Measurements from ENCODE around the gene MLYCD.
"Not testable (repeated sequence)": the region's sequence is repeated elsewhere in the genome, so short reads cannot be mapped to it uniquely, and the experiment has no call there.

MLYCD gene

GRCh38 chr16:83946154-83946780, 47.4 kb downstream of the MLYCD start:
- no peak overlapping the region for H3K27ac ChIP-seq (ENCODE audit: low read depth, low read length)
- H3K9ac ChIP-seq (ENCODE audit: low read depth in 1 of 2, low read length in 2 of 2), result no peak overlapping the region
- no peaks in the 10 kb centered on the region for H3K27me3 ChIP-seq (ENCODE audit: control insufficient read depth in 1 of 2, insufficient read depth in 2 of 2, low read length in 2 of 2)
- H3K36me3 ChIP-seq (ENCODE audit: control insufficient read depth in 1 of 2, insufficient read depth in 2 of 2, low read length in 2 of 2), result no peaks in the 10 kb centered on the region
- H3K4me1 ChIP-seq (ENCODE audit: control insufficient read depth in 1 of 2, insufficient read depth in 2 of 2, low read length in 2 of 2), result peaks cover 25 to 35% of the 10 kb centered on the region in 2 donors
- no peaks in the 10 kb centered on the region for H3K9me3 ChIP-seq (ENCODE audit: control insufficient read depth in 1 of 2, low read length in 2 of 2)
- H3K4me3 ChIP-seq (ENCODE audit: low read depth in 1 of 2, low read length in 2 of 2), result no peak overlapping the region

- Histone ChIP-seq H3K27ac (ENCODE audit: low read depth, low read length) (no peak overlapping the region), H3K4me1 (ENCODE audit: control insufficient read depth in 1 of 2, insufficient read depth in 2 of 2, low read length in 2 of 2) (peaks cover 25 to 35% of the 10 kb centered on the region in 2 donors), H3K9ac (ENCODE audit: low read depth in 1 of 2, low read length in 2 of 2) (no peak overlapping the region), H3K4me3 (ENCODE audit: low read depth in 1 of 2, low read length in 2 of 2) (no peak overlapping the region), H3K36me3 (ENCODE audit: control insufficient read depth in 1 of 2, insufficient read depth in 2 of 2, low read length in 2 of 2) (no peaks in the 10 kb centered on the region), H3K9me3 (ENCODE audit: control insufficient read depth in 1 of 2, low read length in 2 of 2) (no peaks in the 10 kb centered on the region), H3K27me3 (ENCODE audit: control insufficient read depth in 1 of 2, insufficient read depth in 2 of 2, low read length in 2 of 2) (no peaks in the 10 kb centered on the region)
Observed at GRCh38 chr16:83946781-83947566, 48.1 kb downstream of the MLYCD start.

DNA sequence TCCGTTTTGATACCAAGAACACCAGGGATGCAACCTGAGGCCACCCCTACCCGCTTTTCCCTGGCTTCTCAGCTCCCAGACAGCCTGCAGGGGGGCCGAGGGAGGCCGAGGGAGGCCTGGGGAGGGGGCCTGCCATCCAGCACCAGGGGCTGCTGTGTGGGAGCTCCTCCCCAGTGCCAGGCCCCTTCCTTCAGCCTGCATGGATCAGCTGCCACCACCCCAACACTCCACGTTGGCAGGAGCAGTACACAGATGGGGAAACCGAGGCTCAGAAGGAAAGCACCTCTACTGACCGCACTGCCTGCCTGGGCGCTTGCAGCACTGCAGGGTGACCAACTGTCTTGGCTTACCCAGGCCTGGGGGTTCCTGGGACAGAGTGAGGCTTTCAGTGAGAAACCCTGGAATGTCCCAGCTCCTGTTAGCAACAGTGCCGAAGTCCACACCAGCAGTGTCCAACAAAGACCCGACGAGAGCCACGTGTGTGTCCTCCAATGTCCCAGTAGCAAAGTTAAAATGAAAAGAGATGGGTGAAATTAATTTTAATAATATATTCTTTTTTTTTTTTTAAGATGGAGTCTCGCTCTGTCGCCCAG, 48.8 kb downstream of the MLYCD start:
- H3K9me3 ChIP-seq (ENCODE audit: control insufficient read depth in 1 of 2, low read length in 2 of 2), result no peaks in the 10 kb centered on the region
- no peak overlapping the region for H3K9ac ChIP-seq (ENCODE audit: low read depth in 1 of 2, low read length in 2 of 2)
- no peaks in the 10 kb centered on the region for H3K36me3 ChIP-seq (ENCODE audit: control insufficient read depth in 1 of 2, insufficient read depth in 2 of 2, low read length in 2 of 2)
- no peak overlapping the region for H3K4me3 ChIP-seq (ENCODE audit: low read depth in 1 of 2, low read length in 2 of 2)
- H3K27ac ChIP-seq (ENCODE audit: low read depth, low read length), result no peak overlapping the region
- no peaks in the 10 kb centered on the region for H3K27me3 ChIP-seq (ENCODE audit: control insufficient read depth in 1 of 2, insufficient read depth in 2 of 2, low read length in 2 of 2)
- peaks cover 29 to 40% of the 10 kb centered on the region in 2 donors for H3K4me1 ChIP-seq (ENCODE audit: control insufficient read depth in 1 of 2, insufficient read depth in 2 of 2, low read length in 2 of 2)

DNA sequence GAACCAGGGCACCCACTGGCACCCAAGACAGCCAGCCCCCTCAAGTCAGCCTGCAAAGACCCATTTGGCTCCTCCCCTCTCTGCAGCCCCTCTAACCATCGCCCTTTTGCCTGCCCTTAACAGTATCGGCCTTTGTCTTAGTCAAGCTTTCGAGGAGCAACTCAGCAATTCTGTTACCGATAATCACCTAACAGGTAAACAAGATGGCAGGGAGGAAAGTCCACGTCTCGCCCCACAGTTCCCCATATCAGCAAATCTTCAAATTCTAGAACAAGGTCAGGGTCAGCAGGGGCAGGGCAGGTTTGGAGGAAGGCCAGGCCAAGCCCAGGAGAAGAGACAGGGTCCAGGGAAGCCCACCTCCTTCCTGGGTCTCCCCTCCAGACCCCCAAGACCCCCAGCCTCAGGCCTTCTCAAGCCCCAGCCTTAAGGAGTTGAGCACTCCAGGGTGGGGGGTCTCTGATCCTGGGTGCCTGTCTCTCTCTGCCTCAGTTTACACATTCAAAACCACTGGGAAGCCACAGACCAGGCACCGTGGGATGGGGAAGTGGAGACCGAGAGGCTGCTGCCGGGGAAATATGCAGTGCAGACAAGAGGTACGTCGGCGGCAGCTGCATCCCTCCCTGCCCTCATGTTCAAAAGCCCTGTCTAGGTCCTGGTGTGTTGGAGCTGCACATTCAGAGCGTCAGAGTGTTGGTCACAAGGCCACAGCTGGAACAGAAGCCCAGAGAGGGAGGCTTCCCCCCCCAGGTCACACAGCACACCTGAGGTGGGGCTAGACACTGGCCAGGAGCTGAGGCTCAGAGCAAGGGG, 50.2 kb downstream of the MLYCD start:
- H3K27me3 ChIP-seq (ENCODE audit: control insufficient read depth in 1 of 2, insufficient read depth in 2 of 2, low read length in 2 of 2), result no peaks in the 10 kb centered on the region
- H3K4me3 ChIP-seq (ENCODE audit: low read depth in 1 of 2, low read length in 2 of 2), result peak overlapping the region in 1 of 2 donors; percentile 10
- H3K36me3 ChIP-seq (ENCODE audit: control insufficient read depth in 1 of 2, insufficient read depth in 2 of 2, low read length in 2 of 2), result no peaks in the 10 kb centered on the region
- H3K27ac ChIP-seq (ENCODE audit: low read depth, low read length), result no peak overlapping the region
- peak overlapping the region in 1 of 2 donors; percentile 18 for H3K9ac ChIP-seq (ENCODE audit: low read depth in 1 of 2, low read length in 2 of 2)
- peaks cover 30 to 48% of the 10 kb centered on the region in 2 donors for H3K4me1 ChIP-seq (ENCODE audit: control insufficient read depth in 1 of 2, insufficient read depth in 2 of 2, low read length in 2 of 2)
- no peaks in the 10 kb centered on the region for H3K9me3 ChIP-seq (ENCODE audit: control insufficient read depth in 1 of 2, low read length in 2 of 2)

DNA sequence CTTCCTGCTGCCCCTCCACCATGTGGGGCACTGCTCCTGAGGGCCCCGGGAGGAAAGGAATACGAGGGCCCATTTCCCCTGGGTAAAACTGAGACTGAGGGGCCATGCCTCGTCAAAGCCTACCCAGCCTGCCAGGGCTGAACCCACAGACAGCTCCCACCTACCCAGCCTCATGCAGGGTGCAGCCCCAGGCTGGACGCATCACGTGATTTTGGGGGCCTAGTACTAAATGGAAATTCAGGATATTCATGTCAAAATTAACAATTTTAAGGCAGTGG, 50.7 kb downstream of the MLYCD start:
- no peak overlapping the region for H3K9ac ChIP-seq (ENCODE audit: low read depth in 1 of 2, low read length in 2 of 2)
- H3K27ac ChIP-seq (ENCODE audit: low read depth, low read length), result no peak overlapping the region
- H3K4me1 ChIP-seq (ENCODE audit: control insufficient read depth in 1 of 2, insufficient read depth in 2 of 2, low read length in 2 of 2), result peaks cover 30 to 52% of the 10 kb centered on the region in 2 donors
- no peaks in the 10 kb centered on the region for H3K36me3 ChIP-seq (ENCODE audit: control insufficient read depth in 1 of 2, insufficient read depth in 2 of 2, low read length in 2 of 2)
- no peak overlapping the region for H3K4me3 ChIP-seq (ENCODE audit: low read depth in 1 of 2, low read length in 2 of 2)
- H3K27me3 ChIP-seq (ENCODE audit: control insufficient read depth in 1 of 2, insufficient read depth in 2 of 2, low read length in 2 of 2), result no peaks in the 10 kb centered on the region
- no peaks in the 10 kb centered on the region for H3K9me3 ChIP-seq (ENCODE audit: control insufficient read depth in 1 of 2, low read length in 2 of 2)

DNA sequence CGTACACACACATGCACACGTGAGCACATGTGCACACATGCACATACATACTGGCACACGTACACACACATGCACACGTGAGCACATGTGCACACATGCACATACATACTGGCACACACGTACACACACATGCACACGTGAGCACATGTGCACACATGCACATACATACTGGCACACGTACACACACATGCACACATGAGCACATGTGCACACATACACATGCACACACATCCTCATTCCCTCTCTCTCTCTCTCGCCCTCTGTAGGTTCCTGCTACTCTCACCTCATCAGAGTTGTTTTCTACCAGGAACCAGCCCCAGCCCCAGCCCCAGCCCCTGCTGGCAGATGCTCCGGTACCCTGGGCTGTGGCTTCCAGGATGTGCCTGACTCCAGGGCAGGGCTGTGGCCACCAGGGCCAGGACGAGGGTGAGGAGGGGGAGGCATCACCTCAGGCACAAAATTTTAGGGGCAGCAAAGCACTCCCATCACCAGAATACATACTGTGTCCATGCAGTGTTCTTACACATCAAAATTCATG, 52.0 kb downstream of the MLYCD start:
- not testable (repeated sequence) for H3K27ac ChIP-seq (ENCODE audit: low read depth, low read length); H3K9ac ChIP-seq (ENCODE audit: low read depth in 1 of 2, low read length in 2 of 2); H3K27me3 ChIP-seq (ENCODE audit: control insufficient read depth in 1 of 2, insufficient read depth in 2 of 2, low read length in 2 of 2); H3K4me3 ChIP-seq (ENCODE audit: low read depth in 1 of 2, low read length in 2 of 2); H3K36me3 ChIP-seq (ENCODE audit: control insufficient read depth in 1 of 2, insufficient read depth in 2 of 2, low read length in 2 of 2); H3K9me3 ChIP-seq (ENCODE audit: control insufficient read depth in 1 of 2, low read length in 2 of 2)
- peaks cover 35 to 59% of the 10 kb centered on the region in 2 donors for H3K4me1 ChIP-seq (ENCODE audit: control insufficient read depth in 1 of 2, insufficient read depth in 2 of 2, low read length in 2 of 2)

DNA sequence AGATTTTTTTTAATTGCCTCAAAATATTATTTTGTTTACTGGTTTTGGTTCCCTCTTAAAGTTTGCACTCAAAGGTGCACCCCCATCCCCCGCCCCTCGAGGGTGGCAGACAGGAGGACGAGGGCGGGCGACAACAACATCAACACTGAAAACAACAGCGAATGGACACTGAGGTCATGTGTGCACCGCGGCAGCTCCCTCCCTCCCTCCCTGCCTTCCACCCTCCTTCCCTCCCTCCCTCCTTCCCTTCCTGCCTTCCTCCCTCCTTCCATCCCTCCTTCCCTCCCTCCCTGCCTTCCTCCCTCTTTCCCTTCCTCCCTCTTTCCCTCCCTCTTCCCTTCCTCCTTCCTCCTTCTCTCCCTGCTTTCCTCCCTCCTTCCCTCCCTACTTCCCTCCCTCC, 52.6 kb downstream of the MLYCD start:
- Histone ChIP-seq H3K9me3 (ENCODE audit: control insufficient read depth in 1 of 2, low read length in 2 of 2) (no peaks in the 10 kb centered on the region), H3K27me3 (ENCODE audit: control insufficient read depth in 1 of 2, insufficient read depth in 2 of 2, low read length in 2 of 2) (no peaks in the 10 kb centered on the region), H3K36me3 (ENCODE audit: control insufficient read depth in 1 of 2, insufficient read depth in 2 of 2, low read length in 2 of 2) (peaks cover 0 to 5% of the 10 kb centered on the region in 2 donors), H3K4me1 (ENCODE audit: control insufficient read depth in 1 of 2, insufficient read depth in 2 of 2, low read length in 2 of 2) (peaks cover 29 to 59% of the 10 kb centered on the region in 2 donors), H3K9ac (ENCODE audit: low read depth in 1 of 2, low read length in 2 of 2) (no peak overlapping the region), H3K27ac (ENCODE audit: low read depth, low read length) (no peak overlapping the region), H3K4me3 (ENCODE audit: low read depth in 1 of 2, low read length in 2 of 2) (no peak overlapping the region)

DNA sequence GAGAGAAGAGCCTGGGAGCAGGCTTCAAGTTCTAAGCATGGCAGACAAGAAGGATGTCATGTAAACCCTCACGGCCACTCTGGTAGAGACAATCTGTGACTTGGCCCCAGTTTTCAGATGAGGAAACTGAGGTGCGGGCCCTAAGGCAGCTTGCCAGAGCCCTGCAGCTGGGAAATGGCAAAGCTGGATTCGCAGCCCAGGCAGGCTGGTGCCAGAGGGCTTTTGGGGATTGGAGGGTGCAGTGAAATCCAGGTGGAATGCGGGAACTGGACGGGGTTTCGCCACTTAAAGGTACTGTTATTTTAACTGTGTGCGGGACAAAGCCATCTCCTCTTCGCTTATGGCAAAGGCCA, 53.6 kb downstream of the MLYCD start:
- Histone ChIP-seq H3K9me3 (ENCODE audit: control insufficient read depth in 1 of 2, low read length in 2 of 2) (no peaks in the 10 kb centered on the region), H3K4me3 (ENCODE audit: low read depth in 1 of 2, low read length in 2 of 2) (peak overlapping the region; percentile 43 to 46), H3K9ac (ENCODE audit: low read depth in 1 of 2, low read length in 2 of 2) (peak overlapping the region; percentile 39 to 84), H3K27me3 (ENCODE audit: control insufficient read depth in 1 of 2, insufficient read depth in 2 of 2, low read length in 2 of 2) (no peaks in the 10 kb centered on the region), H3K36me3 (ENCODE audit: control insufficient read depth in 1 of 2, insufficient read depth in 2 of 2, low read length in 2 of 2) (peaks cover 0 to 5% of the 10 kb centered on the region in 2 donors), H3K27ac (ENCODE audit: low read depth, low read length) (peak overlapping the region; percentile 90), H3K4me1 (ENCODE audit: control insufficient read depth in 1 of 2, insufficient read depth in 2 of 2, low read length in 2 of 2) (peaks cover 24 to 51% of the 10 kb centered on the region in 2 donors)

DNA sequence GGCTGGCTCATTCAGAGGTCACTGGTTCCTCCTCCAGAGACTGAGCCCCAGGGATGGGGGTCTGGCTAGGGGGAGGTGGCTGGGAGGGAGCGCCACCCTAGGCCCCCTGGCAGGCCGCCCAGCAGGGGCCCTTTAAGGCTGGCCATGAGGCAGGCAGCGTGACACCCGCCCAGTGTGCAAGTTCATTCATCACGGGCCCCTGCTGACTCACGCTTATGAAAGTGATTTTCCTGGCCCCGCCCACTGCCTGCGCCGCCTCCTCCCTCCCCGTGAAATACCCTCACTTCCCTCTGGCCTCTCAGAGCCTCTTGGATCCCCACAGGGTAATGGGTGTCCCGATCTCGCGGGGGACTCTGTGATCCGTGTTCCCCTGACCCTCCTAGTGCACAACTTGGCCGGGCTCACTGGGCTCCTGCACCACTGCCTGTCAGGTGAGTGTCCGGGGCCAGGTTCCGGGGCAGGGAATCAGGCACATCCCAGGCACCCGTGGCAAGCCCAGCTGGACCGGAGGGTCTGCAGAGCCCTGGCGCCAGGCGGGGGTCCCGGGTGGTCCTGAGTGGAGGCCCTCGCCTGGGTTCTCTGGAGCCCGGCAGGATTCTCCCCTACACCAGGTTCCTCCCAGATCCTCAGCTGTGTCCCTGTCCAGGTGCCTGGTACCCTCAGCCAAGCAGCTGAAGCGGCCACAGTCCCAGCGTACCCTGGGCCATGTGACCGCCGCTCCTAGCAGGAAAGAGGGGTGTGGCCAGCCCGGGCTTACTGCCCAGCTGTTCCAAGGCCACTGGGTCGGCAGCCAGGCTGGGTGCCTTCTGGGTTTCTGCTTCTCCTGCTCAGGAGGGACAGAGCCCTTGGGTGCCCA, 54.3 kb downstream of the MLYCD start, which contains the start of gene OSGIN1:
Gene OSGIN1 (plus strand): TSS at position 301 of the 856 bp plus-strand sequence. CDS start 4,432 bp downstream, outside the sequence.
- H3K9ac ChIP-seq (ENCODE audit: low read depth in 1 of 2, low read length in 2 of 2), result peak within 1 kb of the TSS; percentile 84 to 93
- H3K4me3 ChIP-seq (ENCODE audit: low read depth in 1 of 2, low read length in 2 of 2), result peak within 1 kb of the TSS; percentile 78 to 80
- H3K4me1 ChIP-seq (ENCODE audit: control insufficient read depth in 1 of 2, insufficient read depth in 2 of 2, low read length in 2 of 2), result peaks cover 24 to 48% of the 10 kb centered on the region in 2 donors
- H3K36me3 ChIP-seq (ENCODE audit: control insufficient read depth in 1 of 2, insufficient read depth in 2 of 2, low read length in 2 of 2), result peaks cover 2 to 8% of the 10 kb centered on the region in 2 donors
- peak within 1 kb of the TSS; percentile 90 for H3K27ac ChIP-seq (ENCODE audit: low read depth, low read length)
- no peaks in the 10 kb centered on the region for H3K9me3 ChIP-seq (ENCODE audit: control insufficient read depth in 1 of 2, low read length in 2 of 2)
- H3K27me3 ChIP-seq (ENCODE audit: control insufficient read depth in 1 of 2, insufficient read depth in 2 of 2, low read length in 2 of 2), result no peaks in the 10 kb centered on the region
